ENCODE data around the gene RNF145. TPM values are rescaled to one million over a fixed set of nuclear protein-coding genes. Genes with fewer than 3 reads are reported as not detected.
A peak's percentile ranks its signal among the peaks of the same experiment; 100 is the strongest.

The RNF145 gene
- total RNA-seq, 1 donor from 2014 or later, result 149 TPM

GRCh38 chr5:159198063-159199036, 11.0 kb downstream of the RNF145 start:
- DNase-seq, result no peak
- H3K9me3 Mint-ChIP-seq, result no peaks in the 10 kb centered on the region
- H3K27ac Mint-ChIP-seq, result peak overlapping the region; percentile 83
- intact Hi-C loops (cut with micrococcal nuclease), result loop anchor here (1.0 kb wide), 1 partner anchor 8 kb away; no protein-coding TSS in a partner anchor
- H3K4me3 Mint-ChIP-seq, result peak overlapping the region; percentile 3
- H3K4me1 Mint-ChIP-seq, result peaks cover 51% of the 10 kb centered on the region
- no peaks in the 10 kb centered on the region for H3K27me3 Mint-ChIP-seq
- peaks cover 70% of the 10 kb centered on the region for H3K36me3 Mint-ChIP-seq (ENCODE audit: low read depth)

GRCh38 chr5:159195775-159196174, 13.6 kb downstream of the RNF145 start:
- Mint-ChIP-seq H3K27me3 (no peaks in the 10 kb centered on the region), H3K4me1 (peaks cover 54% of the 10 kb centered on the region), H3K9me3 (no peaks in the 10 kb centered on the region), H3K27ac (no peak overlapping the region), H3K4me3 (no peak overlapping the region), H3K36me3 (ENCODE audit: low read depth) (peaks cover 72% of the 10 kb centered on the region)
- intact Hi-C loops (cut with micrococcal nuclease), result no loop called here
- no peak for DNase-seq

GRCh38 chr5:159190170-159190569, 19.2 kb downstream of the RNF145 start:
- intact Hi-C loops (cut with micrococcal nuclease), result no loop called here
- no peak overlapping the region for H3K27ac Mint-ChIP-seq
- no peaks in the 10 kb centered on the region for H3K27me3 Mint-ChIP-seq
- no peak for DNase-seq
- H3K4me1 Mint-ChIP-seq, result peaks cover 33% of the 10 kb centered on the region
- peaks cover 66% of the 10 kb centered on the region for H3K36me3 Mint-ChIP-seq (ENCODE audit: low read depth)
- H3K9me3 Mint-ChIP-seq, result no peaks in the 10 kb centered on the region
- no peak overlapping the region for H3K4me3 Mint-ChIP-seq

DNA sequence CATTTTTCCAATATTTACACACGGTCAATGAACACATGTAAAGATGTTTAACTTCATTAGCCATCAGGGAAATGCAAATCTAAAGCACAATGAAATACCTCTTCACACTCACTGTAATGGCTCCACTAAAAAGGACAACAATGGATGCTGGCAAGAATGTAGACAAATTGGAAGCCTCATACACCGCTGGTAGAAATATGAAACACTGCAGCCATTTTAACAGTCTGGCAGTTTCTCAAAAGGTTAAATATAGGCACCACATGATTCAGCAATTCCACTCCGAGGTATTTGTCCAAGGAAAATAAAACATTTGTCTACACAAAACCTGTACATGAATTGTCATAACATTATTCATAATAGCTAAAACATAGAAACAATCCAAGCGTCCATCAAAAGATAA, 20.0 kb downstream of the RNF145 start:
- Mint-ChIP-seq H3K36me3 (ENCODE audit: low read depth) (peaks cover 63% of the 10 kb centered on the region), H3K9me3 (no peaks in the 10 kb centered on the region), H3K4me3 (no peak overlapping the region), H3K4me1 (peaks cover 36% of the 10 kb centered on the region), H3K27me3 (no peaks in the 10 kb centered on the region), H3K27ac (peak overlapping the region; percentile 30)
- no peak for DNase-seq
- intact Hi-C loops (cut with micrococcal nuclease), result no loop called here

GRCh38 chr5:159187719-159188118, 21.6 kb downstream of the RNF145 start:
- Mint-ChIP-seq H3K36me3 (ENCODE audit: low read depth) (peaks cover 54% of the 10 kb centered on the region), H3K4me1 (peaks cover 34% of the 10 kb centered on the region), H3K27ac (peak overlapping the region; percentile 28), H3K27me3 (no peaks in the 10 kb centered on the region), H3K4me3 (no peak overlapping the region), H3K9me3 (no peaks in the 10 kb centered on the region)
- DNase-seq, result no peak
- intact Hi-C loops (cut with micrococcal nuclease), result no loop called here

GRCh38 chr5:159186319-159186718, 23.0 kb downstream of the RNF145 start:
- intact Hi-C loops (cut with micrococcal nuclease), result no loop called here
- Mint-ChIP-seq H3K4me1 (peaks cover 38% of the 10 kb centered on the region), H3K36me3 (ENCODE audit: low read depth) (peaks cover 50% of the 10 kb centered on the region), H3K27ac (no peak overlapping the region), H3K4me3 (no peak overlapping the region), H3K9me3 (no peaks in the 10 kb centered on the region), H3K27me3 (no peaks in the 10 kb centered on the region)
- DNase-seq, result no peak

DNA sequence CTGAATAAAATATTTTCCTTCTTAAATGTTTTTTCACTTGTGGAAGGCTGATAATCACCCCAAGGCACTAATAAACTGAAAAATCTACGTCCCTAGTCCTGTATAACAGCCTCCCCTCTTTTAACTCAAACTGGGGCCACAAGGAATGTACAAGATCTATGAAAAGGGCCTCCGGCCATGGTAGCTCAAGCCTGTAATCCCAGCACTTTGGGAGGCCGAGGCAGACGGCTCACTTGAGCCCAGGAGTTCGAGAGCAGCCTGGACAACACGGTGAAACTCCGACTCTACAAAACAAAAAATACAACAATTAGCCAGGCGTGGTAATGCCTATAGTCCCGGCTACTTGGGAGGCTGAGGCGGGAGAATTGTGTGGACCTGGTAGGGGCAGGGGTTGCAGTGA, 23.6 kb downstream of the RNF145 start:
- Mint-ChIP-seq H3K4me1 (peaks cover 42% of the 10 kb centered on the region), H3K36me3 (ENCODE audit: low read depth) (peaks cover 49% of the 10 kb centered on the region), H3K27me3 (no peaks in the 10 kb centered on the region), H3K9me3 (no peaks in the 10 kb centered on the region), H3K4me3 (no peak overlapping the region), H3K27ac (peak overlapping the region; percentile 68)
- DNase-seq, result no peak
- intact Hi-C loops (cut with micrococcal nuclease), result loop anchor here (1.0 kb wide), 1 partner anchor 23 kb away; no protein-coding TSS in a partner anchor

DNA sequence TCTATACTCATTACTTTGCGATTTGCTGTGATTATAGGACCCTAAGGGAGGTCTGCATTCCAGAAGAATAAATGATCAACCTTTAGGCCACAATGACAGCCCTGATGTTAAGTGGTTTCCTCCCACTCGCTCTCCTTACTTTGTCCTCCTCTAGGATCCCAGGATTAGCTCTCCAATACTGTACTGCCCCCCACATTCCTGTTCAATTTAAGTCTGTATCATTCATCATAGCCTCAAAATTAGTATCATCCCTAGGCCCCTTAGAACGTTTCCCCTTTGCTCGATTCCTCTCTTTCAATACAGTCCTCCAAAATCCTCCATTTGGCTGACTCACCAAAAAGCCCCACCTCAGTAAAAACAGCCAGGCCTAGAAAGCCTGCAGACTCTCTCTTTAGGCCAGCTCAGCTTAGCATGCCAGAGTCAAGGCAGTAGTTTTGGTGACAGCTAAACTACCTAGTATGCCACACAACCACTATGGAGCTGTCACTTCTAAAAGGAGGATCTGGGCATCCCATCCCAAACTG, 24.4 kb downstream of the RNF145 start:
- no peaks in the 10 kb centered on the region for H3K27me3 Mint-ChIP-seq
- H3K9me3 Mint-ChIP-seq, result no peaks in the 10 kb centered on the region
- H3K36me3 Mint-ChIP-seq (ENCODE audit: low read depth), result peaks cover 52% of the 10 kb centered on the region
- peak overlapping the region; percentile 42 for H3K4me3 Mint-ChIP-seq
- peaks cover 46% of the 10 kb centered on the region for H3K4me1 Mint-ChIP-seq
- DNase-seq, result peak; percentile 67
- H3K27ac Mint-ChIP-seq, result peak overlapping the region; percentile 80
- intact Hi-C loops (cut with micrococcal nuclease), result loop anchor here (1.0 kb wide), 1 partner anchor 23 kb away; no protein-coding TSS in a partner anchor

DNA sequence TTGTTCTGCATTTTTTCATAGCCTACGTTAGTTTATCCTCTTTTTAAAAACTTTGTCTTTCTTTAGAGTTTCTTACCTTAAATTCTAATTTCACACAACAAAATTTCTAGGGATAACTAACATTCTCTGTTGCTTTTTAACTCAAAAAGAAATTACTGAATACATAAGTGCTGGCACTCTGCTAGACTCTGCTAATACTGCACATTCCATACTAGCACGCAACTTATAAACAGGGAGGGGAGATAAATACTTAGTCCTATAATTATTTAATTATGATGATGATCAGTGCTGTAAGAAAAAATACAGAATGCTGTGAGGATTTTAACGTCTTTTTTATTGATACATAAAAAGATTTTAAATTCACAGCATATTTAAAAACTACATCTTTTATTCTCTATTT, 25.1 kb downstream of the RNF145 start:
- intact Hi-C loops (cut with micrococcal nuclease), result no loop called here
- DNase-seq, result no peak
- H3K27ac Mint-ChIP-seq, result no peak overlapping the region
- peaks cover 47% of the 10 kb centered on the region for H3K4me1 Mint-ChIP-seq
- no peaks in the 10 kb centered on the region for H3K9me3 Mint-ChIP-seq
- H3K27me3 Mint-ChIP-seq, result no peaks in the 10 kb centered on the region
- peaks cover 50% of the 10 kb centered on the region for H3K36me3 Mint-ChIP-seq (ENCODE audit: low read depth)
- no peak overlapping the region for H3K4me3 Mint-ChIP-seq

- H3K27ac Mint-ChIP-seq, result peak overlapping the region; percentile 52
- H3K4me1 Mint-ChIP-seq, result peaks cover 49% of the 10 kb centered on the region
- H3K27me3 Mint-ChIP-seq, result no peaks in the 10 kb centered on the region
- H3K4me3 Mint-ChIP-seq, result no peak overlapping the region
- intact Hi-C loops (cut with micrococcal nuclease), result no loop called here
- peaks cover 50% of the 10 kb centered on the region for H3K36me3 Mint-ChIP-seq (ENCODE audit: low read depth)
- no peak for DNase-seq
- no peaks in the 10 kb centered on the region for H3K9me3 Mint-ChIP-seq
These were observed 26.1 kb downstream of the RNF145 start for GRCh38 chr5:159183247-159183646.

DNA sequence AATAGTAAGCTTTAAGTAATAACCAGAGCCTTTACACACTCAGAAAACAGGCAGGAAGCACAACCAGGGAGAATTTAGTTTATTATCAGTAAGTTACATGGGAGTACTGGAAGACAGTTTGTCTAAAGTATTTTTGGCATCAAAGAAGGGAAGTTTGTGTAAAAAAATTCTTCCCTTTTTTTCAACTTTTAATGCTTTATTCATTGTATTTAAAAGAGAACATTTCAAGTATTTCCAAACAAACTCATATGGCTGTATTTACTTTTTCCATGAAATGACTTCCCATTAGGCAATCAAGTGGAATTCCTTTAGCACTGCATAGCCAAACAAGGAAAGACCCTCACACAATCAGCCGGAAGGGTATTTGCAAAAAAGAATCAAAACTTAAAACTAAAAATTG, 26.7 kb downstream of the RNF145 start:
- Mint-ChIP-seq H3K27ac (no peak overlapping the region), H3K36me3 (ENCODE audit: low read depth) (peaks cover 48% of the 10 kb centered on the region), H3K27me3 (no peaks in the 10 kb centered on the region), H3K4me1 (peaks cover 49% of the 10 kb centered on the region), H3K9me3 (no peaks in the 10 kb centered on the region), H3K4me3 (no peak overlapping the region)
- intact Hi-C loops (cut with micrococcal nuclease), result no loop called here
- DNase-seq, result no peak

DNA sequence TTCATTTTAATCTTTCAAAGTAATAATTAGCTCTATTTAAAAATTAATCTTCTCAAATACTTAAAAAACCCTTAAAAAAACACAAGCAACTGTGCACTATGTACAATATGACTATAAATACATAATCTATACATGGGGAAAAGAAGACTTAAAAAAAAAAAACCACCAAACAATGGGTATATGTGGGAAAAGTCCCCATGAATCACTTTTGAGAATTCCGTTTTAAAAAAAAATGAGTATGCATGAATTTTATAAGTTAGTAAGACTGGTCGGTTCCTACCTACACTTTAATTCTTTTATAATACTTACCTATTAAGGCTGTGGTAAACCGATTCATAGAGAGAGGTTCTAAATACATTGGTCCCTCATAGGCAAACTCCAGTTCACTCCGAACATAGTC, 27.7 kb downstream of the RNF145 start:
- DNase-seq, result no peak
- no peaks in the 10 kb centered on the region for H3K9me3 Mint-ChIP-seq
- intact Hi-C loops (cut with micrococcal nuclease), result no loop called here
- no peaks in the 10 kb centered on the region for H3K27me3 Mint-ChIP-seq
- H3K4me3 Mint-ChIP-seq, result peak overlapping the region; percentile 14
- peaks cover 53% of the 10 kb centered on the region for H3K36me3 Mint-ChIP-seq (ENCODE audit: low read depth)
- H3K4me1 Mint-ChIP-seq, result peaks cover 55% of the 10 kb centered on the region
- peak overlapping the region; percentile 77 for H3K27ac Mint-ChIP-seq

DNA sequence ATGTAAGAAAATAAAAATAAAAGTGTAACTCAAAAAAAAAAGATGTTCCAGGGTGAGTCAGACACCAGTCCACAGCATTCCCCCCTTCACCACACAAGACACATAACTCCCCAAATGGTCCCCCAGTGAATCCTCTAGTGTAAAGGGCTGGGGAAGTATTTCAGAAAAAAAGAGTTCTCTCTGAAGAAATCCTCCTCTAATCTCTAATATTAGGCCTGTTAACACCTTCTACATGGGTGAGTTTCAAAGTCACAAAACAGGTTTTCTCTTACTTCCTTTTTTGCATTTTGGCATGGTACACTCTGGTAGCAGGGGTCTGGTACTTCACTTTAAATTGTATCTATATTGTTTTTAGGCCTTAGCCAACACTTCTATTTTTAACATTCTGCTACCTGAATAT, 28.2 kb downstream of the RNF145 start:
- peaks cover 52% of the 10 kb centered on the region for H3K36me3 Mint-ChIP-seq (ENCODE audit: low read depth)
- intact Hi-C loops (cut with micrococcal nuclease), result no loop called here
- H3K4me1 Mint-ChIP-seq, result peaks cover 57% of the 10 kb centered on the region
- H3K9me3 Mint-ChIP-seq, result no peaks in the 10 kb centered on the region
- peak overlapping the region; percentile 14 for H3K4me3 Mint-ChIP-seq
- DNase-seq, result no peak
- no peaks in the 10 kb centered on the region for H3K27me3 Mint-ChIP-seq
- H3K27ac Mint-ChIP-seq, result peak overlapping the region; percentile 77
